GM19099 (cell line): Measurements from ENCODE around the gene SOCS3.

Experiments used
- POLR2A ChIP-seq: IDR thresholded peaks from 3 replicates; pipeline ENCODE4 v1.6.1; 2011; ENCODE audit warnings: low read depth; ENCODE audit not compliant: insufficient read length; ENCODE audit errors: extremely low read depth

Gene SOCS3

GRCh38 chr17:78341559-78342448 is 18.1 kb downstream of the SOCS3 start:
- no peak for TF ChIP-seq POLR2A

GRCh38 chr17:78340183-78340955 is 19.5 kb downstream of the SOCS3 start:
- TF ChIP-seq POLR2A, result no peak

- TF ChIP-seq POLR2A, result no peak
These were observed 21.2 kb downstream of the SOCS3 start for GRCh38 chr17:78338486-78339259.

- no peak for TF ChIP-seq POLR2A
These were observed 22.4 kb downstream of the SOCS3 start for GRCh38 chr17:78337244-78338109.

- no peak for TF ChIP-seq POLR2A
These were observed 24.7 kb downstream of the SOCS3 start for GRCh38 chr17:78335209-78335608.

- no peak for TF ChIP-seq POLR2A
These were observed 26.9 kb downstream of the SOCS3 start for GRCh38 chr17:78332991-78333390.

- TF ChIP-seq POLR2A, result no peak
These were observed 29.2 kb downstream of the SOCS3 start for GRCh38 chr17:78330570-78331224.

GRCh38 chr17:78329263-78330059 is 30.4 kb downstream of the SOCS3 start:
- TF ChIP-seq POLR2A, result no peak

GRCh38 chr17:78327880-78328279 is 32.0 kb downstream of the SOCS3 start:
- TF ChIP-seq POLR2A, result no peak

GRCh38 chr17:78325076-78325687 is 34.7 kb downstream of the SOCS3 start:
- TF ChIP-seq POLR2A, result no peak

- TF ChIP-seq POLR2A, result no peak
These were observed 35.3 kb downstream of the SOCS3 start for GRCh38 chr17:78324391-78325075.

GRCh38 chr17:78323826-78324390 is 36.0 kb downstream of the SOCS3 start:
- TF ChIP-seq POLR2A, result no peak
